WERI-Rb-1 (cell line): ENCODE measurements around the gene FHAD1.
A peak's percentile ranks its signal among the peaks of the same experiment; 100 is the strongest.
"Not testable (repeated sequence)": the region's sequence is repeated elsewhere in the genome, so short reads cannot be mapped to it uniquely, and the experiment has no call there.

Source experiments
- DNase-seq: peaks from one replicate; pipeline ENCODE4 v3.0.0-alpha.2; 2020
- H3K27ac ChIP-seq: fragments of 250-450 bp; sonication (Bioruptor Pico); 2 replicates; pipeline ENCODE4 v1.5.1; 2020; ENCODE audit warnings: mild to moderate bottlenecking, moderate library complexity
- H3K27me3 ChIP-seq: fragments of 250-450 bp; sonication (Bioruptor Pico); 2 replicates; pipeline ENCODE4 v1.5.1; 2021; ENCODE audit warnings: mild to moderate bottlenecking, low read depth, moderate library complexity; ENCODE audit not compliant: insufficient read depth, severe bottlenecking
- H3K36me3 ChIP-seq: fragments of 250-450 bp; sonication (Bioruptor Pico); 2 replicates; pipeline ENCODE4 v1.5.1; 2020; ENCODE audit warnings: mild to moderate bottlenecking, moderate library complexity
- H3K4me3 ChIP-seq: 2 replicates; pipeline ENCODE4 v1.5.1; 2011; ENCODE audit warnings: low read depth, mild to moderate bottlenecking, control low read depth, low read length
- H3K9me3 ChIP-seq: fragments of 250-450 bp; sonication (Bioruptor Pico); 2 replicates; pipeline ENCODE4 v1.5.1; 2021; ENCODE audit warnings: mild to moderate bottlenecking, moderate library complexity; ENCODE audit not compliant: severe bottlenecking
- TF ChIP-seq, protein P1 (sequence below): IDR thresholded peaks from 2 replicates; pipeline ENCODE4 v1.5.1; 2011; ENCODE audit warnings: low read depth, mild to moderate bottlenecking, control low read depth, inconsistent platforms, low read length

Gene FHAD1

DNA sequence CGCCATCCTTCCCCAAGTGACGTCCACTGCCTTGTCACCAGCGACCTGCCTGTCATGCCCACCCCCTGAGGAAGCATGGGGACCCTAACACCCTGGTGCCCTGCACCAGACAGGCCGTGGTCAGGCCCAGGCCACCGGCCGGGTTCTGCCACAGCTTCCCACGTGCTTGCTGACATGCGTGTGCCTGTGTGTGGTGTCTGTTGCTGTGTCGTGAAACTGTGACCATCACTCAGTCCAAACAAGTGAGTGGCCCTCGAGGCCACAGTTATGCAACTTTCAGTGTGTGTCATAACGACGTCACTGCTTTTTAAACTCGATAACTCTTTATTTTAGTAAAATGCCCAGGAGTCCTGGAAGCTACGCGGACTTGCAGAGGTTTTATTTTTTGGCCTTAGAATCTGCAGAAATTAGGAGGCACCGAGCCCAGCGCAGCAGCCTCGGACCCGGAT lies 182.7 kb downstream of the FHAD1 start:
- H3K9me3 ChIP-seq, result no peaks in the 10 kb centered on the region
- H3K27me3 ChIP-seq, result no peaks in the 10 kb centered on the region
- DNase-seq, result no peak
- peak overlapping the region; percentile 33; the same call in 1 of the 2 replicates for H3K27ac ChIP-seq
- peaks cover 69% of the 10 kb centered on the region for H3K36me3 ChIP-seq
- TF ChIP-seq, protein P1, sequence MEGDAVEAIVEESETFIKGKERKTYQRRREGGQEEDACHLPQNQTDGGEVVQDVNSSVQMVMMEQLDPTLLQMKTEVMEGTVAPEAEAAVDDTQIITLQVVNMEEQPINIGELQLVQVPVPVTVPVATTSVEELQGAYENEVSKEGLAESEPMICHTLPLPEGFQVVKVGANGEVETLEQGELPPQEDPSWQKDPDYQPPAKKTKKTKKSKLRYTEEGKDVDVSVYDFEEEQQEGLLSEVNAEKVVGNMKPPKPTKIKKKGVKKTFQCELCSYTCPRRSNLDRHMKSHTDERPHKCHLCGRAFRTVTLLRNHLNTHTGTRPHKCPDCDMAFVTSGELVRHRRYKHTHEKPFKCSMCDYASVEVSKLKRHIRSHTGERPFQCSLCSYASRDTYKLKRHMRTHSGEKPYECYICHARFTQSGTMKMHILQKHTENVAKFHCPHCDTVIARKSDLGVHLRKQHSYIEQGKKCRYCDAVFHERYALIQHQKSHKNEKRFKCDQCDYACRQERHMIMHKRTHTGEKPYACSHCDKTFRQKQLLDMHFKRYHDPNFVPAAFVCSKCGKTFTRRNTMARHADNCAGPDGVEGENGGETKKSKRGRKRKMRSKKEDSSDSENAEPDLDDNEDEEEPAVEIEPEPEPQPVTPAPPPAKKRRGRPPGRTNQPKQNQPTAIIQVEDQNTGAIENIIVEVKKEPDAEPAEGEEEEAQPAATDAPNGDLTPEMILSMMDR, result no peak
- H3K4me3 ChIP-seq, result no peak overlapping the region

DNA sequence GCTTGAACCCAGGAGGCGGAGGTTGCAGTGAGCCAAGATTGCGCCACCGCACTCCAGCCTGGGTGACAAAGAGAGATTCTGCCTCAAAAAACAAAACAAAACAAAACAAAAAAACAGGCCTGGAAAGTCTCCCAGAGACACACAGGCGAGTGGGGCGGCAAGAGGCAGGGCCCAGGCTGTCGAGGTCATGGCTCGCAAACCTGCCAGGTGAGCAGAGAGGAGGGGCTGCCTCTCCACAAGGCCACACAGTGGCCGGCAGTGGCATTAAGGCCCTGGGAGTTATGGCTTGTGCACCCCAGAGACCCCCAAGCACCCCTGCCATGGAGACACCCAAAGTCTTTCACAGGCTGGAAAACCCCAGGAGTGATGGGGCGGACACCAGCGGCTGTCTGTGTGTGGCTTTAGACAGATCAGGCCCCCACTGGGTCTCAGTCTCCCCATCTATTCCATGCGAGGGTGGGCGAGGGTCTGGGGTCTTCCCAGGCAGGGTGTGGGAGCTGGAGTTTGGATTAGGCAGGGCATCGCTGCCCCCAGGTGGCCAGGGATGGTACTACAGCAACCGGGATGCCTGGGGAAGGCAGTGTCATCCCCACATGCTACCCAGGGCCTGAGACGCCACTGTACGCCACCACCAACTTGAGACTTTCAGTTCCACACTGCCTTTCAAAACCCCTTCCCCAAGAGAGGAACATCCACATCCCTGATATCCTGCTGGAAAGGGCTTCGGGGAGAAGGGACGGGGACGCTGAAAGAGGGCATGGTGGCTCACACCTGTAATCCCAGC lies 184.0 kb downstream of the FHAD1 start:
- peak; percentile 82 for DNase-seq
- no peaks in the 10 kb centered on the region for H3K9me3 ChIP-seq
- TF ChIP-seq, protein P1, result peak; percentile 96
- no peaks in the 10 kb centered on the region for H3K27me3 ChIP-seq
- peak overlapping the region; percentile 93 for H3K27ac ChIP-seq
- H3K4me3 ChIP-seq, result no peak overlapping the region
- H3K36me3 ChIP-seq, result peaks cover 60% of the 10 kb centered on the region

DNA sequence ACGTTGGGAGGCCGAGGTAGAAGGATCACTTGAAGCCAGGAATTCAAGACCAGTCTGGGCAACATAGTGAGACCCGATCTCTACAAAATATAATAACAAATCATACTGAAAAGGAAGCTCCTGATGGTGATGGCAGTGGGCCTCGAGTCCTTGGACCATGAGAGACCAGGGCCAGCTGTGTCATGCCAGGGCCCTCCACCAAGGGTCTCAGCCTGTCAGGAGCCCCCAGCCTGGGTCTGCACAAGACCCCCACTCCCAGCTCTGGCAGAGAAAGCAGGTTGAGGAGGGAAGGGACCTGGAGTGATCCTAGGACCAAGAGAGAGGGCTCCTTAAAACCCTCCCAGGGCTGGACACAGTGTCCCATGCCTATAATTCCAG lies 184.5 kb downstream of the FHAD1 start:
- DNase-seq, result no peak
- H3K36me3 ChIP-seq, result peaks cover 54% of the 10 kb centered on the region
- no peaks in the 10 kb centered on the region for H3K9me3 ChIP-seq
- TF ChIP-seq, protein P1, result no peak
- H3K4me3 ChIP-seq, result no peak overlapping the region
- H3K27me3 ChIP-seq, result no peaks in the 10 kb centered on the region
- peak overlapping the region; percentile 93 for H3K27ac ChIP-seq

DNA sequence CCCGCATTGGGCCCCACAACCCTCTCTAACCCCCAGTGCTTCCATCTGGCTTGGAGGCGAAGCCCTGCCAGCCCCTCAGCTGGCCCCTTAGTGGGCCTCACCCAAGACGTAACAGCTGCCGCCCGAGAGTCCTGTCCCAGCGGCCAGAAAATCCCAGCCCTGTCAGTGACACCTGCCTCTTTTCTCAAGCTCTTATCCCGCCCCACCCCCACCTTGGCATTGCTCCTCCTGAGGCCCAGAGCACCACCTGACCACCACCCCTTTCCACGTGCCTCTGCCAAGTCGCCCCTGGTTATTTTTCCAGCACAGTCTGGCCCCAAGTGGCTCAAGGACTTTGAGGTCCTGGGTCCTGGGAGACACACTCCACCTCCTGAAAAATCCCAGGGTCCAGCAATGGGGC lies 185.3 kb downstream of the FHAD1 start:
- no peaks in the 10 kb centered on the region for H3K27me3 ChIP-seq
- H3K36me3 ChIP-seq, result peaks cover 46% of the 10 kb centered on the region
- H3K9me3 ChIP-seq, result no peaks in the 10 kb centered on the region
- peak overlapping the region; percentile 93 for H3K27ac ChIP-seq
- H3K4me3 ChIP-seq, result no peak overlapping the region
- peak; percentile 94 for DNase-seq
- TF ChIP-seq, protein P1, result no peak

DNA sequence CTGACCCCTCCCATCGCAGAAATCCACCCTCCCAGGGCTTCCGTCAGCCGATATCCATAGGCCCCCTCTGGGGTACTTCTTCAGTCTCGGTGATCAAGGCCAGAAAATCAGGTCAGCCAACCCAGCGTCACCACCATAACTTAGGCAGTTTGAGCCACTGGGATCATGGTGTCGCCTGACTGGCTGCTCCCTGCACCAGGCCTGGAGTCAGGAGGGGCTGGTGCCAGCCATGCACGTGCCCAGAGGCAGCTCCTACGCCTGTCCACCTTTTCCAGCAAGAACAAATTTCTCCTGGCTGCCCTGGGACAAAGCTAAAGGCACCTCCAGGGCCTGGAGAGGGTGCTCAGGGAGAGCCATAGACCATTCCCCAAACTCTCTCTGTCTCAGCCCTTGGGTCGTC lies 186.4 kb downstream of the FHAD1 start:
- peak overlapping the region; percentile 93 for H3K27ac ChIP-seq
- no peak for DNase-seq

DNA sequence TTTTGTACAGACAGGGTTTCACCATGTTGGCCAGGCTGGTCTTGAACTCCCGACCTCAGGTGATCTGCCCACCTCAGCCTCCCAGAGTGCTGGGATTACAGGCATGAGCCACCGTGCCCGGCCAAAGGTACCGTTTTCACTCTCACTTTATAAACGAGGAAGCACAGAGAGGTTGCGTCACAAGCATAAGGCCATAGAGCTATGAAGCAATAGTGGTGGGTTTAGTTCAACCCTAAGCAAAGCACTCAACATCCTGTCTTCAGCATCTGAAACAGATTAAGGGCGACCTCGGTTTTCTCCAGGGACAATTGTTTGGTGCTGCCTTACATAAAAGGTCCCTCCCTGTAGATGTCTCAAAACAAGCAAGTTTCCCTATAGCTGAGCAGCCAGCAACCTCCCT lies 187.7 kb downstream of the FHAD1 start:
- H3K36me3 ChIP-seq, result peaks cover 22% of the 10 kb centered on the region
- H3K27me3 ChIP-seq, H3K27ac ChIP-seq, DNase-seq, H3K9me3 ChIP-seq, H3K4me3 ChIP-seq: not testable (repeated sequence)

More for the DNA sequence above, 186.4 kb downstream of the FHAD1 start:
- Histone ChIP-seq H3K4me3 (no peak overlapping the region), H3K27me3 (no peaks in the 10 kb centered on the region), H3K9me3 (no peaks in the 10 kb centered on the region), H3K36me3 (peaks cover 35% of the 10 kb centered on the region)
- TF ChIP-seq, protein P1, result no peak
